Chondrocyte (in vitro differentiated cells): ENCODE results near the gene HSD17B8. TPM values are rescaled to one million over a fixed set of nuclear protein-coding genes. Genes with fewer than 3 reads are reported as not detected.

Source experiments
- DNase-seq: peaks from one replicate; pipeline ENCODE4 v3.0.0; 2021; ENCODE audit warnings: mixed read lengths, low spot score
- H3K27ac Mint-ChIP-seq: one replicate; pipeline ENCODE4 v1.8.0; 2021; ENCODE audit warnings: mild to moderate bottlenecking, moderate library complexity, mixed read lengths; ENCODE audit not compliant: unreplicated experiment
- H3K27me3 Mint-ChIP-seq: 2 replicates; pipeline ENCODE4 v1.8.0; 2021; ENCODE audit warnings: low read depth, mixed read lengths
- H3K36me3 Mint-ChIP-seq: 2 replicates; pipeline ENCODE4 v1.8.0; 2021; ENCODE audit warnings: low read depth, mixed read lengths
- H3K4me1 Mint-ChIP-seq: 2 replicates; pipeline ENCODE4 v1.8.0; 2021; ENCODE audit warnings: low read depth, mild to moderate bottlenecking, mixed read lengths
- H3K4me3 Mint-ChIP-seq: one replicate; pipeline ENCODE4 v1.8.0; 2021; ENCODE audit warnings: mild to moderate bottlenecking, moderate library complexity, mixed read lengths; ENCODE audit not compliant: unreplicated experiment
- H3K9me3 Mint-ChIP-seq: 2 replicates; pipeline ENCODE4 v1.8.0; 2021; ENCODE audit warnings: low read depth, mixed read lengths
- CTCF ChIP-seq: fragments of 200-600 bp; sonication (generic); IDR thresholded peaks from 2 replicates; pipeline ENCODE4 v1.5.0; 2021; ENCODE audit warnings: antibody characterized with exemption, mild to moderate bottlenecking, moderate library complexity
- total RNA-seq: library from RNA; stranded (reverse); gene quantifications from 3 replicates; pipeline ENCODE4 v1.2.1, GENCODE V29; 2021

The HSD17B8 gene
- total RNA-seq, 1 donor from 2014 or later, result 0.60 TPM

- Mint-ChIP-seq H3K36me3 (no peaks in the 10 kb centered on the region), H3K27me3 (peaks cover 35% of the 10 kb centered on the region), H3K27ac (peak overlapping the region; percentile 79), H3K9me3 (no peaks in the 10 kb centered on the region), H3K4me1 (peaks cover 10% of the 10 kb centered on the region), H3K4me3 (no peak overlapping the region)
- DNase-seq, result no peak
- TF ChIP-seq CTCF, result no peak
Measured at GRCh38 chr6:33235221-33235634, 30.8 kb downstream of the HSD17B8 start.

GRCh38 chr6:33236328-33236727 is 31.9 kb downstream of the HSD17B8 start:
- peaks cover 10% of the 10 kb centered on the region for H3K4me1 Mint-ChIP-seq
- no peak for TF ChIP-seq CTCF
- no peaks in the 10 kb centered on the region for H3K36me3 Mint-ChIP-seq
- no peak overlapping the region for H3K27ac Mint-ChIP-seq
- H3K4me3 Mint-ChIP-seq, result no peak overlapping the region
- no peaks in the 10 kb centered on the region for H3K9me3 Mint-ChIP-seq
- DNase-seq, result no peak
- peaks cover 37% of the 10 kb centered on the region for H3K27me3 Mint-ChIP-seq

- peaks cover 10% of the 10 kb centered on the region for H3K4me1 Mint-ChIP-seq
- DNase-seq, result no peak
- H3K27ac Mint-ChIP-seq, result no peak overlapping the region
- H3K4me3 Mint-ChIP-seq, result no peak overlapping the region
- peaks cover 35% of the 10 kb centered on the region for H3K27me3 Mint-ChIP-seq
- TF ChIP-seq CTCF, result no peak
- no peaks in the 10 kb centered on the region for H3K36me3 Mint-ChIP-seq
- no peaks in the 10 kb centered on the region for H3K9me3 Mint-ChIP-seq
Measured at GRCh38 chr6:33236852-33237251, 32.4 kb downstream of the HSD17B8 start.

GRCh38 chr6:33237741-33238140 is 33.3 kb downstream of the HSD17B8 start:
- H3K4me3 Mint-ChIP-seq, result no peak overlapping the region
- no peak overlapping the region for H3K27ac Mint-ChIP-seq
- H3K27me3 Mint-ChIP-seq, result peaks cover 42% of the 10 kb centered on the region

GRCh38 chr6:33241968-33242367 is 37.5 kb downstream of the HSD17B8 start:
- peaks cover 32% of the 10 kb centered on the region for H3K27me3 Mint-ChIP-seq
- DNase-seq, result no peak
- no peak overlapping the region for H3K4me3 Mint-ChIP-seq
- no peak for TF ChIP-seq CTCF
- no peaks in the 10 kb centered on the region for H3K4me1 Mint-ChIP-seq
- no peaks in the 10 kb centered on the region for H3K36me3 Mint-ChIP-seq
- H3K9me3 Mint-ChIP-seq, result no peaks in the 10 kb centered on the region
- no peak overlapping the region for H3K27ac Mint-ChIP-seq

More at GRCh38 chr6:33237741-33238140, 33.3 kb downstream of the HSD17B8 start:
- no peaks in the 10 kb centered on the region for H3K9me3 Mint-ChIP-seq
- no peaks in the 10 kb centered on the region for H3K36me3 Mint-ChIP-seq
- TF ChIP-seq CTCF, result no peak
- peaks cover 10% of the 10 kb centered on the region for H3K4me1 Mint-ChIP-seq
- DNase-seq, result no peak
